UCSD-AML1 (cell line): ENCODE measurements around the gene KCTD13.
"Not testable (repeated sequence)": the region's sequence is repeated elsewhere in the genome, so short reads cannot be mapped to it uniquely, and the experiment has no call there.

ENCODE experiments used
- DNase-seq: peaks from one replicate; lab custom pipeline; 2025; ENCODE audit not compliant: unreplicated experiment; lab: John Stamatoyannopoulos, UW

The KCTD13 gene

GRCh38 chr16:29925781-29926710, at the start of gene KCTD13:
KCTD13 (minus strand) TSS chr16:29926226; CDS start chr16:29926033, 193 bp downstream.
- DNase-seq, result peak; percentile 92

- no peak for DNase-seq
Observed at GRCh38 chr16:29975134-29975538, 49.1 kb upstream of the KCTD13 start.

- peak; percentile 34 for DNase-seq
Observed at GRCh38 chr16:29974291-29975133, 48.5 kb upstream of the KCTD13 start.

GRCh38 chr16:29973384-29974246, 47.6 kb upstream of the KCTD13 start, which contains the start of gene TAOK2:
TAOK2 (plus strand) TSS chr16:29973868; CDS start chr16:29977773, 3,905 bp downstream.
- DNase-seq, result peak; percentile 100

GRCh38 chr16:29972992-29973383, 47.0 kb upstream of the KCTD13 start:
- DNase-seq, result no peak

- no peak for DNase-seq
Observed at GRCh38 chr16:29972500-29972899, 46.5 kb upstream of the KCTD13 start.

GRCh38 chr16:29971304-29971703, 45.3 kb upstream of the KCTD13 start:
- no peak for DNase-seq

GRCh38 chr16:29968205-29968604, 42.2 kb upstream of the KCTD13 start:
- DNase-seq, result no peak

- no peak for DNase-seq
Observed at GRCh38 chr16:29963021-29963743, 37.2 kb upstream of the KCTD13 start.

- no peak for DNase-seq
Observed at GRCh38 chr16:29962344-29962994, 36.4 kb upstream of the KCTD13 start.

- peak; percentile 97 for DNase-seq
Observed at GRCh38 chr16:29961479-29962343, 35.7 kb upstream of the KCTD13 start, which contains the start of gene TMEM219. TMEM219 (plus strand) TSS chr16:29962079; CDS start chr16:29963144, 1,065 bp downstream.

- no peak for DNase-seq
Observed at GRCh38 chr16:29961127-29961478, 35.1 kb upstream of the KCTD13 start.

GRCh38 chr16:29959821-29960220, 33.8 kb upstream of the KCTD13 start:
- DNase-seq, result not testable (repeated sequence)

GRCh38 chr16:29959293-29959692, 33.3 kb upstream of the KCTD13 start:
- no peak for DNase-seq

GRCh38 chr16:29958756-29959155, 32.7 kb upstream of the KCTD13 start:
- no peak for DNase-seq

- DNase-seq, result no peak
Observed at GRCh38 chr16:29951625-29952365, 25.8 kb upstream of the KCTD13 start.

- DNase-seq, result no peak
Observed at GRCh38 chr16:29950806-29951461, 24.9 kb upstream of the KCTD13 start.
